ENCODE results near the gene CRYGD. TPM values are rescaled to one million over a fixed set of nuclear protein-coding genes. Genes with fewer than 3 reads are reported as not detected.

The CRYGD gene
- total RNA-seq, 2 experiments from 2014 or later: not detected

DNA sequence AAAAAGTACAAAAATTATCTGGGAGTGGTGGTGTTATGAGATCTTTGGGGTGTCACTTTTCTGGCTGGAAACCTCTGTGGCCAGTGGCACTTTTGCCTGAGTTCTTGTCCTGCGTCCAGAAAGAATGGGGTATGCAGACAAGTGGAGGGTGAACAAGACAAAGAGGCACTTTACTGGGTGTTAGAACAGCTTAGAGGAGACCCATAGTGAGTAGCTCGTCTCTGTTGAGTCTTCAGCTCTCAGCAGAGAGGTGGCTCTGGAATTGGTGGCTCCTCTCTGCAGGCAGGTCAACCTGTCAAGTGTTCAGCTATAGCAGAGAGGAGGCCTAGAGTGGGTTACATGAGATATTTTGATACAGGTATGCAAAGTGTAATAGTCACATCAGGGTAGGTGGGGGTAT is 26.1 kb downstream of the CRYGD start:
- Mint-ChIP-seq H3K27me3 (no peaks in the 10 kb centered on the region), H3K36me3 (ENCODE audit: low read depth) (no peaks in the 10 kb centered on the region), H3K4me3 (no peak overlapping the region), H3K4me1 (peaks cover 25% of the 10 kb centered on the region), H3K27ac (no peak overlapping the region), H3K9me3 (ENCODE audit: low read depth) (no peaks in the 10 kb centered on the region)
- no peak for DNase-seq
- intact Hi-C loops (cut with DNase I, micrococcal nuclease): no loop called here
- CTCF ChIA-PET: interaction anchor here (0.6 kb wide), 1 partner anchor 123 kb away, joined by 3 read pairs; no protein-coding TSS in a partner anchor
- ATAC-seq: no peak
- POLR2A ChIA-PET: no interaction called here

DNA sequence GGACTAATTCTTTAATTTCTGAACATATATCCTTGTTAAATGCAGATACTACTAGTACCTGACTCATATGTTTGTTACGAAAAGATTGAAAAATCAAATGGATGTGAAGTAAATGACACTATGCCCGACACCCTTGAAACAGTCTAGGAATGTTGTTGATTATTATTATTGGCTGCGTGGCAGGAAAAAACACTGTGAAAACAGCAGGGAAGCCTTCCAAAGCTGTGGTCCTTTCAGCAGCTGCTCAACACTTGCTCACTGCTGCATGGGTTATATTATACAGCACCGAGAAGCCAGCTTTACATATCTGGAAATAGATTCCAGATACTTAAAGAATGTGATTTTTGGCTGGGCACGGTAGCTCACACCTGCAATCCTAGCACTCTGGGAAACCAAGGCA is 26.5 kb downstream of the CRYGD start:
- CTCF ChIA-PET: interaction anchor here (0.6 kb wide), 1 partner anchor 26 kb away, joined by 3 read pairs; no protein-coding TSS in a partner anchor

DNA sequence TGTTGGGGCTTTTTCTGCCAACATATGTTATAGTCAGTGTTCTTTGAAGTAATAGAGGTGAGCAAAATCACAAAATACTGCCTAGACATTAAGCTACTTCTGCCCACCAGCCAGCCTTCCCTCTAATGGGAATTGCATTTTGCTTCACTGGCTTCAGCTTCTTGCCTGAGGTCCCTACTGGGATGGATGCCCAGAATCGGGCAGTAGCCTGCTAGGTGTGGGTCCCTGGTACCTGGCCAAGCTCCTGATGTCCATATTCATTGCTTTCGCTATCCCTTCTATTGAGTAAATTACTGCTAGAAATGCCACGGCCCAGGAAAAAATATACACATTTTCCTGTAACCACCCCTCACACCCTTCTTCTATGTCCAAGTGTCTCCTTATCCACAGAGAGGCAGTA is 27.0 kb downstream of the CRYGD start:
- Mint-ChIP-seq H3K4me3 (no peak overlapping the region), H3K27me3 (no peaks in the 10 kb centered on the region), H3K36me3 (ENCODE audit: low read depth) (no peaks in the 10 kb centered on the region), H3K4me1 (peaks cover 24% of the 10 kb centered on the region), H3K9me3 (ENCODE audit: low read depth) (no peaks in the 10 kb centered on the region), H3K27ac (no peak overlapping the region)
- DNase-seq (no peak), ATAC-seq (no peak)
- ChIA-PET POLR2A (no interaction called here), CTCF (interaction anchor here (0.6 kb wide), 1 partner anchor 25 kb away, joined by 3 read pairs; no protein-coding TSS in a partner anchor)
- intact Hi-C loops (cut with DNase I, micrococcal nuclease): no loop called here

More for the DNA sequence above, 26.5 kb downstream of the CRYGD start:
- no peaks in the 10 kb centered on the region for H3K27me3 Mint-ChIP-seq
- intact Hi-C loops (cut with DNase I, micrococcal nuclease): no loop called here
- no peaks in the 10 kb centered on the region for H3K9me3 Mint-ChIP-seq (ENCODE audit: low read depth)
- peaks cover 25% of the 10 kb centered on the region for H3K4me1 Mint-ChIP-seq
- DNase-seq (no peak), ATAC-seq (no peak)
- H3K36me3 Mint-ChIP-seq (ENCODE audit: low read depth): no peaks in the 10 kb centered on the region
- no peak overlapping the region for H3K27ac Mint-ChIP-seq
- H3K4me3 Mint-ChIP-seq: no peak overlapping the region
- POLR2A ChIA-PET: no interaction called here

DNA sequence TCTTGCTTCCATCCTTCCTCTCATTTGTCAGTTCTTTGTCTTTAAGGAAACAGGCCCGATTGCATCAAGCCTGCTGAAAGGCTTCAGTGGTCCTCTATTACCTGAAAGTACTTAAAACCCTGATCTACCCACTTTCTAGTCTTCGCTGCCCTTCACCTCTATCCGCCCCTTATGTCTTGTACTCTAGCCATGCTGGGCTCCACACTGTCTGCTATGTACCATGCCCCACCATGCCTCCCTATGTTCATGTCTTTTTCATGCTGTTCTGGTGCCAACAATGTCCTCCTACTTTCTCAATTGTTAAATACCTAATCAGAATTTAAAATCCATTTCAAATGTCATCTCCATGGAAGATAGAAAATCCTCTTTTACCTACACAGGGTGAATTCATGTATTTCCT is 28.2 kb downstream of the CRYGD start:
- Mint-ChIP-seq H3K9me3 (ENCODE audit: low read depth) (no peaks in the 10 kb centered on the region), H3K27me3 (no peaks in the 10 kb centered on the region), H3K4me1 (peaks cover 13% of the 10 kb centered on the region), H3K27ac (no peak overlapping the region), H3K4me3 (no peak overlapping the region), H3K36me3 (ENCODE audit: low read depth) (no peaks in the 10 kb centered on the region)
- POLR2A ChIA-PET: no interaction called here
- intact Hi-C loops (cut with DNase I, micrococcal nuclease): no loop called here
- no peak for DNase-seq
- ATAC-seq: no peak
- CTCF ChIA-PET: no interaction called here

DNA sequence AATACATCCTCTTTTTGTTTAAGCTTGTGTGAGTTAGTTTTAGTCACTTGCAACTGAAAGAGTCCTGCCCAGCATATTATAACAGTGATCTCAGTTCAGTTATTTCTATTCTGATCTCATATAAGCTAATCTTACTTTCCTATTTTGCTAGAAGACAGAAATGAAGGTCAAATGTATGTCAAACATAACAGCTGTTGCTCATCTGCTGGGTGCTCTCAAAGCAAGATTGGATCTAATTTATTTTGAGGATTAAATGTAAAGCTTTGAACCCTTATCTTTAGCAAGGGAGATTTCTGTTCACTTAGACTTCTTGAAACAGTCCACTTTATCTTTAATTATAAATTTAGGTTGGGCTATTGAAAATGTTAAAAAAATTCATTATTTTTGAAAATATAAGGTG is 31.2 kb downstream of the CRYGD start:
- no peak overlapping the region for H3K4me3 Mint-ChIP-seq
- ChIA-PET CTCF (interaction anchor here (0.6 to 1.1 kb wide), 4 partner anchors 8 to 764 kb away, joined by 3 to 4 read pairs (median 4); no protein-coding TSS in a partner anchor), POLR2A (no interaction called here)

DNA sequence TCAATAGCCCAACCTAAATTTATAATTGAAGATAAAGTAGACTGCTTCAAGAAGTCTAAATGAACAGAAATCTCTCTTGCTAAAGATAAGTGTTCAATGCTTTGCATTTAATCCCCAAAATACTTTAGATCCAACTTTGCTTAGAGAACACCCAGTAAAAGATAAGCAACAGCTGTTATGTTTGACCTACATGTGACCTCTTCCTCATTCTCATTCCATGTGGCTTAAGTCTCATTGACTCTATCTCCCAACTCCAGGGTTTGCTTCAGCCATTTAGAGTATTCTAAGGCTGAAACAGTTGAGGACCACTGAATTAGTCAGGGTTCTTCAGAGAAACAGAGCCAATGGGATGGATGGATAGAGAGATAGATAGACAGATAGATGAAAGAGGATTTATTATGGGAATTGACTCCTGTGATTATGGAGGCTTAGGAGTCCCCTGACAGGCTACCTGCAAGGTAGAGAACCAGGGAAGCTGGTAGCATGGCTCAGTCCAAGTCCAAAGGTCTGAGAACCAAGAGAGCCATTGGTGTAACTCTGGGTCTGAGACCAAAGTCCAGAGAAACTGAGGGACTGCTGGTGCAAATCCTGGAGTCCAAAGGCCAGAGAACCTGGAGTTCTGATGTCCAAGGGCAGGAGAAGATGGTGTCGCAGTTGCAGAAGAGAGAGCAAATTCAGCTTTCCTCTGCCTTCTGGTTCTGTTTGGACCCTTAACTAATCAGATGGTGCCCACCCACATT is 32.1 kb downstream of the CRYGD start:
- no peak for DNase-seq
- ChIA-PET POLR2A (no interaction called here), CTCF (interaction anchor here (0.6 to 1.1 kb wide), 5 partner anchors 9 to 763 kb away, joined by 3 to 4 read pairs (median 3); no protein-coding TSS in a partner anchor)
- Mint-ChIP-seq H3K4me1 (no peaks in the 10 kb centered on the region), H3K4me3 (no peak overlapping the region), H3K27me3 (no peaks in the 10 kb centered on the region), H3K36me3 (ENCODE audit: low read depth) (no peaks in the 10 kb centered on the region), H3K9me3 (ENCODE audit: low read depth) (peaks cover 4% of the 10 kb centered on the region), H3K27ac (peak overlapping the region; percentile 35)
- no peak for ATAC-seq
- intact Hi-C loops (cut with DNase I, micrococcal nuclease): no loop called here

More for the DNA sequence above, 31.2 kb downstream of the CRYGD start:
- intact Hi-C loops (cut with DNase I, micrococcal nuclease): no loop called here
- Mint-ChIP-seq H3K27me3 (no peaks in the 10 kb centered on the region), H3K4me1 (no peaks in the 10 kb centered on the region), H3K9me3 (ENCODE audit: low read depth) (peaks cover 4% of the 10 kb centered on the region), H3K36me3 (ENCODE audit: low read depth) (no peaks in the 10 kb centered on the region), H3K27ac (no peak overlapping the region)
- no peak for ATAC-seq
- no peak for DNase-seq

DNA sequence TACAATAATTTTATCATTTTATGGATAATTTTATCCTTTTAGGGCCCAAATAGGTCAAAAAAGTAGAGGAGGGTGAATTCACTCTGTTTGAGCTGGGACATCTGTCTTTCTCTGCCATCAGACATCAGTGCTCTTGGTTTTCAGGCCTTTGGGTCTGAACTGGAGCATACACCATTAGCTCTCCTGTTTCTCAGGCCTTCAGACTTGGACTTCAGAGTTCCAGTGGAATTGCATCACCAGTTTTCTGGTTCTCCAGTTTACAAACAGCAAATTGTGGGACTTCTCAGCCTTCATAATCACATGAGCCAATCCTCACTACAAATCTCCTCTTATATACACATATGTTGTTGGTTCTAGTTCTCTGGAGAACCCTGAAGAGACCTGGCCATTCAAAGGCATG is 33.9 kb downstream of the CRYGD start:
- ChIA-PET POLR2A (no interaction called here), CTCF (interaction anchor here (0.7 to 1.2 kb wide), 2 partner anchors 12 to 18 kb away, joined by 3 read pairs; no protein-coding TSS in a partner anchor)
- H3K4me1 Mint-ChIP-seq: no peaks in the 10 kb centered on the region
- H3K9me3 Mint-ChIP-seq (ENCODE audit: low read depth): peaks cover 4% of the 10 kb centered on the region
- no peaks in the 10 kb centered on the region for H3K36me3 Mint-ChIP-seq (ENCODE audit: low read depth)
- ATAC-seq: no peak
- no peak overlapping the region for H3K4me3 Mint-ChIP-seq
- intact Hi-C loops (cut with DNase I, micrococcal nuclease): loop anchor here in 1 of 2 experiments (1.0 kb wide), 1 partner anchor 19 kb away; no protein-coding TSS in a partner anchor
- H3K27ac Mint-ChIP-seq: no peak overlapping the region
- DNase-seq: no peak
- no peaks in the 10 kb centered on the region for H3K27me3 Mint-ChIP-seq

DNA sequence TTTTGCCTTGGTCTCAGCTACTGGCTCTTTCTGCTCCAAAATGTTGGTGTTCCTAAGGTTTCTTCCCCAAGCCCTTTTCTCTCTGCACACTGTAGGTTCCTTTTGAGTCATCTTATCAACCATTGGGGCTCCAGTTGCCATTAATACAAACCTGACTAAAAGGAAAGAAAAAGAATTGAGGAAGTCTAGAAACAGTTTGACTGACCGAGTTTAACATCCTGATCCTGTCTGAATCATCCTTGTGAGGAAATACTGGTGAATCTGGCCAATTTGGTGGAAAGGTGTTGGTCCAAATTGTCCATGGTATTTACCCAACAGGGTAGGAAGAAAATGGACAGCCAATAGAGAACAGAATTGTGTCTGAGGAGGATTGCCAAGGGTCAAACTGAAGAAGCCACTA is 38.3 kb downstream of the CRYGD start:
- CTCF ChIA-PET: interaction anchor here (0.5 kb wide), 1 partner anchor 94 kb away, joined by 3 read pairs; no protein-coding TSS in a partner anchor
- H3K27ac Mint-ChIP-seq: no peak overlapping the region
- H3K4me1 Mint-ChIP-seq: no peaks in the 10 kb centered on the region
- DNase-seq: no peak
- H3K36me3 Mint-ChIP-seq (ENCODE audit: low read depth): no peaks in the 10 kb centered on the region
- POLR2A ChIA-PET: no interaction called here
- no peak for ATAC-seq
- no peak overlapping the region for H3K4me3 Mint-ChIP-seq
- peaks cover 4% of the 10 kb centered on the region for H3K9me3 Mint-ChIP-seq (ENCODE audit: low read depth)
- H3K27me3 Mint-ChIP-seq: peaks cover 2% of the 10 kb centered on the region
- intact Hi-C loops (cut with DNase I, micrococcal nuclease): no loop called here

DNA sequence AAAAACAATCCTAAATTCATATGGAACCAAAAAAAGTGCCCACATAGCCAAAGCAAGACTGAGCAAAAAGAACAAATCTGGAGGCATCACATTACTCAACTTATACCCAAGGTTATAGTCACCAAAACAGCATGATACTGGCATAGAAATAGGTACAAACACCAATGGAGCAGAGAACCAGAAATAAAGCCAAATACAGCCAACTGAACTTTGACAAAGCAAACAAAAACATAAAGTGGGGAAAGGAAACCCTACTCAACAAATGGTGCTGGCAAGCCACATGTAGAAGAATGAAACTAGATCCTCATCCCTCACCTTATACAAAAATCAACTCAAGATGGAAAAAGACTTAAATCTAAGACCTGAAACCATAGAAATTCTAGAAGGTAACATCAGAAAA is 40.5 kb downstream of the CRYGD start:
- no peak overlapping the region for H3K4me3 Mint-ChIP-seq
- ChIA-PET POLR2A (no interaction called here), CTCF (no interaction called here)
- no peak for DNase-seq
- no peaks in the 10 kb centered on the region for H3K36me3 Mint-ChIP-seq (ENCODE audit: low read depth)
- no peak overlapping the region for H3K27ac Mint-ChIP-seq
- peaks cover under 1% of the 10 kb centered on the region for H3K9me3 Mint-ChIP-seq (ENCODE audit: low read depth)
- intact Hi-C loops (cut with DNase I, micrococcal nuclease): no loop called here
- H3K4me1 Mint-ChIP-seq: no peaks in the 10 kb centered on the region
- peaks cover 4% of the 10 kb centered on the region for H3K27me3 Mint-ChIP-seq
- ATAC-seq: no peak

DNA sequence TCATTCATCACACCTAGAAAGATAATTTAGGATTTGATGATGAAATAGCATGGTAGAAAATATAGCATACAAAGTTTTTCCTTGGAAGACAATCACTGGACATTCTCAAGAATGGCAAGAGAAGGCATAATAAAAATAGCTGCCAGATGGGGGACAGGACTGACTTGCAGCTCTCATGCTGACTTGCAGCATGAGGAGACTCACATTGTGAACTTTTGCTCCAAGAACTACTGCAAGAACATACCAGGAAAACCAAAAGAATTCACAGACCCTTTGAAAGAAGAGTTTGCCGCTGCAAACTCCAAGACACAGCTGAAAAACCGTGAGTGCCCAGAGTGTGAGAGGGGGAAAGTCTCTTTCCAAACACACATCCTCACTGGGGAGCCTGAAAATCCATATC is 47.0 kb downstream of the CRYGD start:
- ChIA-PET CTCF (interaction anchor here (0.7 to 6.3 kb wide), 2 partner anchors 311 to 330 kb away, joined by 3 to 36 read pairs; no protein-coding TSS in a partner anchor), POLR2A (no interaction called here)
- ATAC-seq (no peak), DNase-seq (no peak)
- Mint-ChIP-seq H3K27ac (no peak overlapping the region), H3K9me3 (ENCODE audit: low read depth) (no peaks in the 10 kb centered on the region), H3K36me3 (ENCODE audit: low read depth) (no peaks in the 10 kb centered on the region), H3K4me3 (no peak overlapping the region), H3K27me3 (peaks cover 5% of the 10 kb centered on the region), H3K4me1 (no peaks in the 10 kb centered on the region)
- intact Hi-C loops (cut with DNase I, micrococcal nuclease): loop anchor here in 1 of 2 experiments (10.0 kb wide), 1 partner anchor 452 kb away; the partner anchor contains the start of gene METTL21A

DNA sequence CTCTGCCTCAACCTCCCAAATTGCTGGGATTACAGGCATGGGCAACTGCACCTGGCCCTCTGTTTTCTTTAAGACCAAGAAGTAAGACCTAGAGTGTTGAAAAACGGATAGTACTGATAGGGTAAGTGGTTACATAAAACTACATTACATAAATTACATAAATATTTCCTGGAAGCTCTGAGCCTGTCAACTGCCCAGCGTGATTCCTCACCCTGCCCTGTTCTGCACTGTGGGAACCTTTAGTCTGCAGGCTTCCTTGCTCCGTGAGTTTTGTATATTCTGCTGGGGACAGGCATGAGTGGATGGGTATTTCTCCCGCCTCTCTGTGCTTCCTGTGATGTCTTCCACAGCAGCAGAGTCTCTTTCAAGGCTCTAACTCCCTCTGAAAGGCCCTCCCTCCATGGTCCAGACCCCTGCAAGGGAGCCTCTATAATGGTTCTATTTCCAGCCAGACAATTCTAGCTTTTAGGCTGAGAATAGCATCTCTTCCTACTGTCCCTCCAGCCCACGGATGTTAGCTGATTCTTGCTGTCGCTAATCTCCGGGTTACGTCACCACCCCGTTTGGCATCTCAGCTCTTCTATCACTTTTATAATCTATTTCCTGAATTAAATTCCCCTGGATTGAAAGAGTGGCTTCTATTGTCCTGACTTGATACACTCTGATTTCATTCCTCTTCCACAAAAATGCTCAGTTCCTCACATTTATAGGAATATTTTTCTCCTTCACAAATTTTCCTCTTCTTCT is 49.5 kb downstream of the CRYGD start:
- DNase-seq (no peak), ATAC-seq (no peak)
- Mint-ChIP-seq H3K27ac (no peak overlapping the region), H3K9me3 (ENCODE audit: low read depth) (no peaks in the 10 kb centered on the region), H3K4me1 (no peaks in the 10 kb centered on the region), H3K36me3 (ENCODE audit: low read depth) (no peaks in the 10 kb centered on the region), H3K27me3 (peaks cover 3% of the 10 kb centered on the region), H3K4me3 (no peak overlapping the region)
- intact Hi-C loops (cut with DNase I, micrococcal nuclease): loop anchor here in 1 of 2 experiments (5.0 to 10.0 kb wide), 2 partner anchors 327 to 450 kb away; partner anchors contain the start of gene METTL21A
- POLR2A ChIA-PET: no interaction called here
- CTCF ChIA-PET: interaction anchor here (1.0 to 6.3 kb wide), 3 partner anchors 66 to 363 kb away, joined by 3 to 36 read pairs (median 4); partner anchors contain the start of gene CCNYL1
